Mucosa of rectum (tissue), 2 donors: Measurements from ENCODE around the gene GOLGA5.
"Not testable (repeated sequence)": the region's sequence is repeated elsewhere in the genome, so short reads cannot be mapped to it uniquely, and the experiment has no call there.

Experiments
- H3K27ac ChIP-seq, 2 donors: one replicate each; pipeline ENCODE4 v1.7.0; 2013; ENCODE audit warnings: inconsistent platforms in 2 of 2, low read depth in 2 of 2, low read length in 2 of 2
- H3K27me3 ChIP-seq, 2 donors: one replicate each; pipeline ENCODE4 v1.7.0; 2013; ENCODE audit warnings: low read length in 2 of 2; ENCODE audit not compliant: control insufficient read depth in 2 of 2, insufficient read depth in 2 of 2
- H3K36me3 ChIP-seq, 2 donors: one replicate each; pipeline ENCODE4 v1.7.0; 2013; ENCODE audit warnings: low read length in 2 of 2; ENCODE audit not compliant: control insufficient read depth in 2 of 2, insufficient read depth in 2 of 2
- H3K4me1 ChIP-seq, 2 donors: one replicate each; pipeline ENCODE4 v1.7.0; 2013; ENCODE audit warnings: low read length in 2 of 2, mild to moderate bottlenecking in 1 of 2; ENCODE audit not compliant: control insufficient read depth in 2 of 2, insufficient read depth in 2 of 2
- H3K4me3 ChIP-seq, 2 donors: one replicate each; pipeline ENCODE4 v1.7.0; 2013; ENCODE audit warnings: low read length in 2 of 2
- H3K9ac ChIP-seq, 2 donors: one replicate each; pipeline ENCODE4 v1.7.0; 2013; ENCODE audit warnings: low read length in 2 of 2, low read depth in 1 of 2, mild to moderate bottlenecking in 1 of 2
- H3K9me3 ChIP-seq, 2 donors: one replicate each; pipeline ENCODE4 v1.7.0; 2013; ENCODE audit warnings: low read length in 2 of 2; ENCODE audit not compliant: control insufficient read depth in 2 of 2
- donor health status: healthy.
- donor health status: Normal muscosa, but diverticular disease.

GOLGA5 gene

DNA sequence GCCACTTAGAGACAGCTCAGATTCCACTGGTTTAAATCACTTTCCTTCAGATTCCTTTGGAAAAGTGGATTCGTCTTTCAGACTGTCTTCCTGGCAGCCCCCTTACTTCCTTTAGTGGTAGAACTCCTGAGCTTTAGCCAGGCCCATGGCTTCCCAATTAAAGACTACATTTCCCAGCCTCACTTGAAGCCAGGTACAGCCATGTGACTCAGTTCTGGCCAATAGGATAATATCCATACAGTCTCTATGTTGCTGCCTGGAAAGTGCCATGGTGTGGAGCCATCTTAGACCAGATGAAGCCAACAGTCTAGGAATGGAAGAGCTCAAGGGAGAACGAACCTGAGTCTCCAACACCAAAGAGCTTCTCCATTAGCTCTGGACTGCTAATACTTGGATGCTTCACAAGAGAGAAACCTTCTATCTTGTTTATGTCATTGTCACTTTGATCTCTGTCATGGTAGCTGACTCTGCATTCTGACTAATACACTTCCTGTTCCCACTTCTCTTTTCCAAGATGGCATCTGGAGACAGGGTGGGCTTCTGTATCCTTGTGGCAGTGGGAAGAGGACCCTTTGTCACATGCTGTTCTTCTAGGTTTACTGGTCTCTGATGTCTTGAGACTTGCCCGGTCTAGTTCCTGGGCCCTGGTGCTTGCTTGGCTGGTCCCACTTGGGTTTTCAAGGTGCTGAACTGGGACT lies 15.1 kb upstream of the GOLGA5 start:
- H3K9ac ChIP-seq, result not testable (repeated sequence)

DNA sequence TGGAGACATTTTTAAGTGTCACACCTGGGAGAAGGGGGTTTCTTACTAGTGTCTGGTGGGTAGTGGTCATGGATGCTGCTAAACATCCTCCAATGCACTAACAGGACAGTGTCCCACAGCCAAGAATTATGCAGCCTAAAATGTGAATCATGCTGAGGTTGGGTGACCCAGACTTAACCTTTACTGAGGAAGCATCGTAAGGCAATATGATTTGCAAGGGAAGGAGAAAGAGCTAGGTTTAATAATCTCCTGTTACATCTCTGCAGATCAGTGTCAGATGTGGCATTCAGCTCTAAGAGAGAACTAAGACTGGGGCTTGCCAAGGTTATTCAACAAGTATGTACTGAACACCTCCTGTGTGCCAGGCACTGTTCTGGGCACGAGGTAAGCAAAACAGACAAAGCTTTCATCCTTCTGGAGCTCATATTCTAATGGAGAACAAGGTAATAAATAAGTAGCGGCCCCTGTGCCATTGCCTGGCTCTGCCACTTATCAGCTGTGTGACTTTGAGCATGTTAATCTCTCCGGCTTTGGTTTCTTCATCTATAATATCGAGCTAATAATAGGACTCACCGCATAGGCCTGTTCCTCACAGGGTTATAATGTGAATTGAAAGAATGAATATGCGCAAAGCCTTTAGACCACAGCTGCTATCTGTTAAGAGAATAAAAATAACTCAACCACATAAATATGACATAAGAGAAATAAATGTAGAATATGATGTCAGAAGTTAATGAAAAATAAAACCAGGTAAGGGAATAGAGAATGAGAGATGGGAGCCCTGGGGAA lies 13.5 kb upstream of the GOLGA5 start:
- Histone ChIP-seq H3K9ac (no peak overlapping the region), H3K36me3 (no peaks in the 10 kb centered on the region), H3K4me3 (no peak overlapping the region), H3K27me3 (no peaks in the 10 kb centered on the region), H3K9me3 (no peaks in the 10 kb centered on the region), H3K27ac (no peak overlapping the region), H3K4me1 (peaks cover 2 to 9% of the 10 kb centered on the region in 2 donors)

More for the DNA sequence above, 15.1 kb upstream of the GOLGA5 start:
- not testable (repeated sequence) for H3K27me3 ChIP-seq, H3K4me3 ChIP-seq, H3K36me3 ChIP-seq, H3K27ac ChIP-seq, H3K4me1 ChIP-seq, H3K9me3 ChIP-seq

DNA sequence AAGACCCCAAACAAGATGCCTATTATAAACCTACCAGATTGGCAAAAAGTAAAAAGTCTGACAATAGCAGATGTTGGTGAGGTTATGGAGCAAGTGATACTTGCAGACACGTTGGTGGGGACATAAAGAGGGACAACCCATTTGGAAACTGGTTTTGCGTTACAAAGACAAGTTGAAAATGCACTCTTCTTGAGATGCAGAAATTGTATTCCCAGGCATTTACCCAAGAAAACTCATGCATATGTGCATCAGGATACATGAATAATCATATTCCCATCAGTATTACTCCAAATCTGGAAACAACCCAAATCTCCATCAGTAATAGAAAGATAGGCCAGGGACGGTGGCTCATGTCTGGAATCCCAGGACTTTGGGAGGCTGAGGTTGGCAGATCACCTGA lies 12.8 kb upstream of the GOLGA5 start:
- Histone ChIP-seq H3K27me3 (no peaks in the 10 kb centered on the region), H3K4me3 (no peak overlapping the region), H3K36me3 (no peaks in the 10 kb centered on the region), H3K9ac (no peak overlapping the region), H3K9me3 (no peaks in the 10 kb centered on the region), H3K27ac (no peak overlapping the region), H3K4me1 (peaks cover 2 to 11% of the 10 kb centered on the region in 2 donors)

DNA sequence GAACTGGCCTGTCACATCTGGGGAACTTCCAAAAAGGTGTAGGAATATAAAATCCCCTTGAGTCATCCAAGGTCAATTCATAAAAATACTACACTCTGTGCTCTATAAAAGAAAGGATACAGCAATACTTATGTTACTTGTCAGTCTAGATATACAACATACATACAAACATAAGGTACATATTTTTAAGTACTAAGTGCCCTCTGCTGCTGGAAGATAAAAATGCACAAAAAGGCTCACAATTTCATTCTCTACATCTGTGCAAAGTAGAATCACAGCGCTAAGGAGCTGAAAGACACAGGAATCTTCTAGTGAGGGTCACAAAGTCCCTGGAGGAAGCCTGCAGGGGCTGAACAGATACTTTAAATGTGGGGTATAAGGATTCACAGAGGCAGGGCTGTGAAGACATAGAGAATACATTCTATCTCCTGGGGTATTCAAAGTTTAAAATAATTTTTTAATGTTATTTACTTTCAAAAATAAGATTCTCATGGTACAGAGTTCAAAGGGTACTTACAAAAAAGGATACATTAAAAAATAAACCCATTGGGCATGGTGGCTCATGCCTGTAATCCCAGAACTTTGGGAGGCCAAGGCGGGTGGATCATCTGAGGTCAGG lies 10.2 kb upstream of the GOLGA5 start:
- no peak overlapping the region for H3K27ac ChIP-seq
- peaks cover 2 to 11% of the 10 kb centered on the region in 2 donors for H3K4me1 ChIP-seq
- no peaks in the 10 kb centered on the region for H3K36me3 ChIP-seq
- H3K9me3 ChIP-seq, result no peaks in the 10 kb centered on the region
- no peak overlapping the region for H3K9ac ChIP-seq
- no peaks in the 10 kb centered on the region for H3K27me3 ChIP-seq
- H3K4me3 ChIP-seq, result no peak overlapping the region

DNA sequence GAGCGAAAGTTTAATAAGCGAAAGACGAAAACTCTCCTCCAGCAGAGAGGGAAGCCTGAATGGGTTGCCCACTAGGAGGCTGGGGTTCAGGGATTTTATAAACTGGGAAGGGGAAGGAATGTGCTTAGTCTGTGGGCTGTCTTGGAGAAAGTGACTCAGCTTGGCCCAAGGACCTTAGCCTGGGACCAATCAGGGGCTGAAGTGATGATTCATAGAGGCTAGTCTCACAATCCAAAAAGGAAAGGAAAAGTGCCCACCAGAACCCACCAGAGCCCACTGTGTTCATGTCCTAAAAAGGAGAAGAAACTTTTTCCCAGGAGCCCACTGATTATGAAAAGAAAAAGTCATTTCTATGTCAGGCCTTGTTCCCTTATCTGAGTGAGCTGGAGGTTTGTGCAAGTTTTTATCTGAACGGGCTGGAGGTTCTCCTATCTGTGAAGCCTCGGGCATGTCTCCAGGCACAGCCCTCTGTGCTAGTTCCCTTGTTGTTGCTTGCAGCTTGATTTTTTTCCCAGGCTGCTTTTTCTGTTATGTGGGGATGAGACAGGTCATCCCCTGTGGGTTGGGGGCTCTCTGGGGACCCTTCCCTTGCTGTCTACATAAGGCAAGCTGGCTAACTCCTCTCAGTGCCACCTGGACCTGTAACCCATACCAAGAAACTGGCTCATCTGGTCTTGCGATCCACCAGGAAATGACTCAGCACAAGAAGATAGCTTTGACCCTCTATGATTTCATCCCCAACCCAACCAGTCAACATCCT lies 8.3 kb upstream of the GOLGA5 start:
- Histone ChIP-seq H3K27me3 (no peaks in the 10 kb centered on the region), H3K27ac (peak overlapping the region; percentile 11 to 38), H3K36me3 (no peaks in the 10 kb centered on the region), H3K4me1 (peaks cover 2 to 11% of the 10 kb centered on the region in 2 donors), H3K9me3 (peaks cover 0 to 3% of the 10 kb centered on the region in 2 donors), H3K9ac (no peak overlapping the region), H3K4me3 (no peak overlapping the region)

DNA sequence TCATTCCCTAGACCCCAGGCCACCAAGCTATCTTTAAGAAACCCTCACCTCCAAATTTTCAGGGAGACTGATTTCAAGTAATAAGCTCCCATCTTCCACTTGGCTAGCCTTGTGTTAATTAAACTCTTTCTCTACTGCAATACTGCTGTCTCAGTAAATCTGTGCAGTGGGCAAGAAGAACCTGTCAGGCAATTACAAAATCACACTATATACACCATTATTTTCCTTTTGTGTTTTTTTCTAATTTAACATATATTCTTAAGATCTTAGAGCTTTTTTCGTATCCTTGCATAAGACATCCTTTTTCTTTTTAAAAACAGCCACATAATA lies 7.7 kb upstream of the GOLGA5 start:
- H3K36me3 ChIP-seq, result no peaks in the 10 kb centered on the region
- peaks cover 2 to 11% of the 10 kb centered on the region in 2 donors for H3K4me1 ChIP-seq
- H3K4me3 ChIP-seq, result no peak overlapping the region
- peak overlapping the region in 1 of 2 donors; percentile 38 for H3K27ac ChIP-seq
- H3K9ac ChIP-seq, result no peak overlapping the region
- H3K27me3 ChIP-seq, result no peaks in the 10 kb centered on the region
- peaks cover 0 to 3% of the 10 kb centered on the region in 2 donors for H3K9me3 ChIP-seq

DNA sequence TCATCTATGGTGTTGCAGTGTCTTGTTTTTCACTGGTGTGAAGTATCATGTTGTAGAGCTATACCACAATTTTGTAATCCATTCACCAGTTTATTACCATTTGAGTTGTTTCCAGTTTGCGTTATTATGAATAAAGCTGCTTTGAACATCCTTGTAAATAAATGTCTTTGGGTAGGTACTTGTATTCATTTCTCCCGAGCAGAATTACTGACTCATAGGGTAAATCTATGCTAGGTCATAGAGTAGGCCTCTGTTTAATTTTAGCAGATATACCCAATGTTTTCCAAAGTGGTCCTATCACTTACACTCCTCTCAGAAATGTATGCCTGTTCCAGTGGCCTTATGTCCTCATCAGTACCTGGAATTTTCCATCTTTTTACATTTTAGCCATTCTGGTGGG lies 6.6 kb upstream of the GOLGA5 start:
- Histone ChIP-seq H3K9me3 (peaks cover 0 to 3% of the 10 kb centered on the region in 2 donors), H3K4me1 (peaks cover 2 to 11% of the 10 kb centered on the region in 2 donors), H3K36me3 (no peaks in the 10 kb centered on the region), H3K27ac (no peak overlapping the region), H3K27me3 (no peaks in the 10 kb centered on the region), H3K4me3 (no peak overlapping the region), H3K9ac (no peak overlapping the region)

DNA sequence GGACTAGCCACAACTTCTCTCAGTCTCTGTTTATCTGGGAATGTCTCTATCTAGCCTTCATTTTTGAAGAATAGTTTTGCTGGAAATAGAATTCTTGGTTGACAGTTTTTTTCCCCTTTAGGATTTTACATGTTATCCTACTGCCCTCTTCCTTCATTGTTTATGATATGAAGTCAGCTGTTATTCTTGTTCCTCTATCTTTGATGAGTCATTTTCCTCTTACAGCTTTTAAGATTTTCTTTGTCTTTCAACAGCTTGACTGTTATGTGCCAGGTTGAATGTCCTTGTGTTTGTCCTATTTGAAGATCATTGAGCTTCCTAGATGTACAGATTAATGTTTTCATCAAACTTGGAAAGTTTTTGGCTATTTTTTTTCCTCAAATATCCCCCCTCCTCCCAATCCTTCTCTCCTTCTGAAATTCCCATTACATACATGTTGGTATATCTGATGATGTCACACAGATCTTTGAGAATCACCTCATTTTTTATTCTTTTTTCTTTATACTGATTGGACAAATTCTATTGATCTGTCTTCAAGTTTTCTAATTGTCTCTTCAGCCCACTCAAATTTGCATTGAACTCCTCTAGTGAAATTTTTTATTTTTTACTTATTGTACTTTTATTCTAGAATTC lies 4.5 kb upstream of the GOLGA5 start:
- H3K4me3 ChIP-seq, result no peak overlapping the region
- peaks cover 0 to 3% of the 10 kb centered on the region in 2 donors for H3K9me3 ChIP-seq
- no peak overlapping the region for H3K27ac ChIP-seq
- H3K36me3 ChIP-seq, result no peaks in the 10 kb centered on the region
- H3K9ac ChIP-seq, result no peak overlapping the region
- H3K4me1 ChIP-seq, result peaks cover 11 to 19% of the 10 kb centered on the region in 2 donors
- H3K27me3 ChIP-seq, result no peaks in the 10 kb centered on the region

DNA sequence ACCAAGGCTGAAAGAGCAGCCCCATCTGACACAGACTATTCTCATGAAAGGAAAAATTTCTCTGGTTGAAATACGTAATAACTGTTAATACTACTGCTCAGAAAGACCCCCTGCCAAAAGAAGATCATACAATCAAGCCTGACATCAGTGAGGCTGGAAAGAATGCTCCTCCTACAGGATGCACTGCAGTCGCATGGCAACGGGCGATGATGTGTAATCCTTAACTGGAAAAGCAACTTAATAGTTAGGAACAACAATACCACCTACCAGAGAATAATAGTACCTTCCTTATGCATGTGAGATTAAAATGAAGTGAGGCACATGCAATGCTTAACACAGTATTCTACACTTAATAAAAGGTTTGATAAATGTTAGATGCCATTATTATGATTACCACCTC lies 1.2 kb upstream of the GOLGA5 start:
- Histone ChIP-seq H3K4me1 (peaks cover 19% of the 10 kb centered on the region in 2 donors), H3K27ac (peak overlapping the region in 1 of 2 donors; percentile 83), H3K4me3 (no peak overlapping the region), H3K9ac (no peak overlapping the region), H3K9me3 (peaks cover 0 to 3% of the 10 kb centered on the region in 2 donors), H3K27me3 (no peaks in the 10 kb centered on the region), H3K36me3 (peaks cover 8% of the 10 kb centered on the region in 2 donors)
